DMS79 treated with DMSO at 0.1 percent for 48 hours (cell line): ENCODE data around the gene C5AR2.
"Not testable (repeated sequence)": the region's sequence is repeated elsewhere in the genome, so short reads cannot be mapped to it uniquely, and the experiment has no call there.

Experiments used
- DNase-seq: peaks from one replicate; lab custom pipeline; 2025; lab: John Stamatoyannopoulos, UW

Gene C5AR2

DNA sequence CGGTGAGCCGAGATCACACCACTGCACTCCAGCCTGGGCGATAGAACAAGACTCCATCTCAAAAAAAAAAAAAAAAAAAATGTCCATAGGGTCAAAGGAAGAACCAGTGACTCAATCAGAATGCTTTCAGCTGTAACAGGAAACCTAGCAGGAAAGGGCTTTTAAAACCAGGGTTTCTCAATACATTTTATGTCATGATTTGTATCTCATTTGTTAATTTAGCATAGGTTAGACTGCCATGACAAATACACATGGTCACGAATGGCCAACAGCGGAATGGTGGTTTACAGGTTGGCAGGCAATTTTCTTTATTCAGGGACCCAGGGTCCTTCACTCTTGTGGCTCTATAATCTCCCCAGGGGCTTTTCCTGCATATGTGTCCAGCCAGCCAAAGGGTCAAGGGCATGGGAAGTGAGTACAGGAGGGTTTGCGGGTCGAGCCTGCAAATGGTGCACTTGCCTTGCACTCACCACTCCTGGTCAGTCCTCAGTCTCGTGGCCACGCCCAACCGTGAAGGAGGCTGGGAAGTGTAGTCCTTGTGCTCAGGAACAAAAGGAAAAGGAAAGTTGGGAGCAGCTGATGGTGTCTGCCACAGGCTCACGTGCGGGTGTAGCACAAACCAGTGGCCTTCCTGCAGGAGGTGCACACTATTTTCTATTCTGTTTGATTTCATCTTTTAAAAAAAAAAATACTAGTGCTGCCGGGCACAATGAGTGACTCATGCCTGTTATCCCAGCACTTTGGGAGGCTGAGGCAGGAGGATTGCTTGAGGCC is 32.0 kb downstream of the C5AR2 start:
- DNase-seq, result no peak

DNA sequence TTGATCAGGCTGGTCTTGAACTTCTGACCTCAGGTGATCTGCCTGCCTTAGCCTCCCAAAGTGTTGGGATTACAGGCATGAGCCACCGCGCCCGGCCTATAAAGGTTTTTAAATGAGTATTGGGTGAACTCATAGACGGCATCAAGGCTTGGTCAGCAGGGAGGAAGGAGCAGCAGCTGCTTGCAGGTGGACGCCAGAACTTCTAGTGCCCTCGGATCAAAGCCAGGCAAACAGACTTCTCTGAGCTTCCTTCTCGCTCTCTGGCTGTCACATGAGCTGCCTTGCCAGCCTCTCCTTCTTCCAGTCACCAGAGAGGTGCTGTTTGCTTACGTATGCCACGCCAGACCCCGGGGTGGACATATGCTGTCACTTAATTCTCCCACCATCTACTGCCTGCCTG is 33.5 kb downstream of the C5AR2 start:
- not testable (repeated sequence) for DNase-seq

DNA sequence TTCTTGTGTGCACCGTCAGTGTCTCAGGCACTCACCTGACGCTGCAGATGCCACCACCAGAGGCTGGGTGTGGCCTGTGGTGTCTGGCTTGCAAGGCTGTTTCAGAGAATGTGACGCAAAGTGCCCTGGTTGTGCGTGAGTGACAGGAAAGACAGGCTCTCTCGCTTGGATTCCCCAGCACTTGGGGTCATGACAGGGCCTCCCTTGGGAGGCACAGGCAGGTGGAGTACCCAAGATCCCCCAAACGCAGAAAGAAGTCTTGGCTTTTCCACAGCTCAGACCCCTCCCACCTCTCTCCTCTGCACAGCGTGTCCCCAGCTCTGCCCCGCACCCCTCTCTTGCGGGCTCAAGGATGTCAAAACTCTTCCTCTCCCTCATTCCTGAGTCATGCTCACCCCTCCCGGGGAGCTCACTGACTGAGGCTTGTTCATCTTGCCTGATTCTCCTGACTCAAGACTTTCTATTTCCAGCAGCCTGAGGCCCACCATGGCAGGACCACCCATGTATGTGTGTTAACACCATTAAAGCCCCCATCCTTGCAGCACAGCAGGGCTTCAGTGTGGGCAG is 38.2 kb downstream of the C5AR2 start:
- DNase-seq, result no peak

DNA sequence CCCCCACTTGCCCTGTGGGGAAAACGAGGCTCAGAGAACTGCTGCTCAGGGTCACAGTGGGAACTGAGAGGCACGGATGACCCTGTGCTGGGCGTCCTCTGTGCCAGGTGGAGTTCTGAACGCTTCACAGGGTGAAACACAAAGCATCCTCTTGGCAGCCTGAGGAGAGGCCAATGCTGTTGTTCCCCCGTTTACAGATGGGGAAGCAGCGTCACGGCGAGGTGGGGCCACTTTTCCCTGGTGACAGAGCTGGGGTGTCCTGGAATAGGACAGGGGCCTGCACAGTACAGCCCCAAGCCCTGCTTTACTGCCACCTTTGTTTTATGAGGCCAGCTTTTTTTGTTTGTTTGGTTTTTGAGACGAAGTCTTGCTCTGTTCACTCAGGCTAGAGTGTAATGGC is 39.3 kb downstream of the C5AR2 start:
- no peak for DNase-seq

DNA sequence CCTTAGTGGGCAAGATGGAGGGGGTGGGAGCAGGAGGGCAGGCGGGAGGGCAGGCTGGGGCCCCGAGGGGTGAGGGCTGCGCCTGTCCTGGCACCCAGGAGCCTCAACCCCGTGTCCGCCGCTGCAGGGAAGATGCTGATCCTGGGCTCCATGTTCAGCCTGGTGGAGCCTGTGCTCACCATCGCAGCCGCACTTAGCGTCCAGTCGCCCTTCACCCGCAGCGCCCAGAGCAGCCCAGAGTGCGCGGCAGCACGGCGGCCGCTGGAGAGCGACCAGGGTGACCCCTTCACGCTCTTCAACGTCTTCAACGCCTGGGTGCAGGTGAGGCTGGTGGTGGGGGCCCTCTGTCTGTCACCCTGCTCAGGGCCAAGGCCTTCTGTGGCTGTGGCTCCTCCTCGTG is 40.6 kb downstream of the C5AR2 start:
- no peak for DNase-seq

DNA sequence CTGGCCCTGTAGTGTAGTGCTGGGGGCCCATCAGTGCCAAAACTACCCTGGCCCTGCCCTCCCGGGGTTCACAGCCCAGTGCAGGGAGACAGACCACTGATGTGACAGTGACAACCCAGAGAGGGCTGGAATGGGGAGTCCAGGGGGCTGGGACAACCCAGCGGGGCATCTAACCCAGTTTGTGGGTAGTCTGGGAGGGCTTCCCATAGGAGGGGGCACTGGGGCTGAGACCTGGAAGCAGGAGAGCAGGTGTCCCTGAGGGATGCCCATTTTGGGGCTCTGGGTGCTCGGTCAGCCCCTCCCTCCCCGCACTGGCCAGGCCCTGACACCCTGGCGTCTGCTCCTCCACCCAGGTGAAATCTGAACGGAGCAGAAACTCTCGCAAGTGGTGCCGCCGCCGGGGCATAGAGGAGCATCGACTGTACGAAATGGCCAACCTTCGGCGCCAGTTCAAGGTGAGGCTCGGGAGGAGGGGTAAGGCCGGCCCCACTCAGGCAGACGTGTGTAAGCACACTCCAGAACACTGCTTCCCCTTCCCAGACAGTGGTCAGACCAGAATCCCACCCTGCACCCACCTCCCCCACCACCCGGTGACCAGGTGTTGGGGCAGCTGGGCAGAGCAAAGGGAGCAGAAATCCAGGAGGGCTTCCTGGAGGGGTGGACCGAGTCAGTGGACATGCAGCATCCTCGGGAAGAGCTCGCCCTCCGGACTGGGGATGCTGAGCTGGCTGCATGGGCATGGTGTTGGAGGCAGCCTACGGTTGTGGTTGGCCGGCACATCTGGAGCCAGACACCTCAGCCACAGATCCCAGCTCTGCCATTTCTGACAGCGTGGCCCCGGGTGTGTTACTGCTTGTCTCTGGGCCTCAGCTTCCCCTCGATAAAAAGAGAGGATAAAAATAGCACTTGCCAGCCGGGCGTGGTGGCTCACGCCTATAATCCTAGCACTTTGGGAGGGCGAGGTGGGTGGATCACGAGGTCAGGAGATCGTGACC is 41.6 kb downstream of the C5AR2 start:
- no peak for DNase-seq

DNA sequence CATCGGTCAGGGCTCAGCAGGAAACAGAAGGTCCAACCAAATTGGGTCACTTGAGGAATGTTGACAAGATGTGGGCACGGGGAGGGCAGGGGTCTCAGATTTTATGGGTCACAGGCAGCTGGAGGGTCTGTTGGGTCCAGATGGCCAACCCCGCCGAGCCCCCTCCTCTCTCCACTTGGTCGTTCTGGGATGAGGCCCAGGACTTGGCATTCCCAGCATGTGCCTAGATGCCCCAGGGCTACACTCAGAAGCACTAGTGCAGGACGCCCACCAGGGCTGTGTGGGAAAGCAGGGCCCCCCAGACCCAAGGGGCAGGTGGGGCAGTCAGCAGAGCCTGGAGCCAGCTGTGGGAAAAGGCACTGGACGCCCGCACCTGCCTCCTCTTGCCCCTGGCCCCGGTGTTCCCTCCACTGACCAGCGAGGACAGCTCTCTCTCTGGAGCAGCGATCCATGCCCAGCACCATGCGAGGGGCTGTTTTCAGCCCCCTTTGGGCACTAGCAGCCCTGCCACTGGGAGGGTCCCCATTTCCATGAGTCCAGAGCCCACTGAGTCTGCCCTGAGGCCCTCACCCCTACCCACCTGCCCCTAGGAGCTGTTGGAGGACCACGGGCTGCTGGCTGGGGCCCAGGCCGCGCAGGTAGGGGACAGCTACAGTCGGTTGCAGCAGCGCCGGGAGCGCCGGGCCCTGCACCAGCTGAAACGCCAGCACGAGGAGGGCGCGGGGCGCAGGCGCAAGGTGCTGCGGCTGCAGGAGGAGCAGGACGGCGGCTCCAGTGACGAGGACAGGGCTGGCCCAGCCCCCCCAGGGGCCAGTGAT is 43.1 kb downstream of the C5AR2 start:
- DNase-seq, result no peak

DNA sequence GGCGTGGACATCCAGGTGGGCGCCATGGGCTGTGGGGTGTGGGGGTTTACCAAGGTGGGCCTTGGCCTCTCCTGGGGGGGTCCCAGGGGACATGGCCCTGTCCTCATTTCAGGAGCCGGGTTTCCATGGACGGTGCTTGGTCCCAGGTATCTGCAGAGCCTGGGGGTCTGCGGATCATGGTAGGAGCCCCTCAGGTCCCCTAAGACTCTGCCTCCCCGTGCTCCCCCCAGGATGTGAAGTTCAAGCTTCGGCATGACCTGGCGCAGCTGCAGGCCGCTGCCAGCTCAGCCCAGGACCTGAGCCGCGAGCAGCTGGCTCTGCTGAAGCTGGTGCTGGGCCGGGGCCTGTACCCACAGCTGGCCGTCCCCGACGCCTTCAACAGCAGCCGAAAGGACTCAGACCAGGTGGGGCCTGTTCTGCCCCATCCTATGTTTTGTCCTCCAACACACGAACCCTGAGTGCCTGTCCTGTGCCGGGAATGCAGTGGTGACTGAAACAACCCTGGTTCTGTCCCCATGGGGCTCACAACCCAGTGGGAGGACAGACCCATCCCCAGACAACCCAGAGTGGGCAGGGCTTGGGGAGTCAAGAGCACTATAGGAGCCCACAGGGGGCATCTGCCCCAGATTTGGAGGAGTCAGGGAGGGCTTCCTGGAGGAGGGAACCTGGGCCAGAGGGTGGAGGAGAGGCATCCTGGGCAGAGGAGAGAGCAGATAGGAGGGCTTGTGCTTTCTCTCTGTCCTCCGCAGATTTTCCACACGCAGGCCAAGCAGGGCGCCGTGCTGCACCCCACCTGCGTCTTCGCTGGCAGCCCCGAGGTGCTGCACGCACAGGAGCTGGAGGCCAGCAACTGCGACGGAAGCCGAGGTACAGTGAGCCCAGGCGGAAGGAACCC is 44.0 kb downstream of the C5AR2 start:
- DNase-seq, result no peak

DNA sequence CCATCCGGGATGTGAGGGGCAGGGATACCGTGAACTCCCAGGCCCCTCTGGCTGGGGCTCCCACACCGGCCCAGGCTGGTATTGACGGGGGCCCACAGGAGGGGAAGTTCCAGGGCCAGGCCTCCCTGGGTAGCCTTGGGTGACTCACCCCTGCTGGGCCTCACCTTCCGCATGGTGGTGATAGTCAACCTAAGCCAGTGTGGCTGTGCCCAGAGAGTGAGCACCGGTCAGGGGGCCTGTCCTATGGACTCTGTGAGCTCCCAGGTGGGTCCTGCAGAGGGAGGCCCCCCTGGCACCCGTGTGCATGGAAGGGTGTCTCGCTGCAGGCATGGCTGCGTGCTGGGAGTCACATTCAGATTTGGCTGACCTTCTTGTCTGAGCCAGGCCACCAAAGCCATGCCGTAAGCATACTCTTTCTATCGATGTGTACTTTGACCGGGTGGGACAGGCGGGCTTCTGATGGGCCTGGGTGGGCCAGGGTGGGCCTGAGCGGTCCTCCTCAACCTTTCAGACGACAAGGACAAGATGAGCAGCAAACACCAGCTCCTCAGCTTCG is 44.7 kb downstream of the C5AR2 start:
- no peak for DNase-seq

DNA sequence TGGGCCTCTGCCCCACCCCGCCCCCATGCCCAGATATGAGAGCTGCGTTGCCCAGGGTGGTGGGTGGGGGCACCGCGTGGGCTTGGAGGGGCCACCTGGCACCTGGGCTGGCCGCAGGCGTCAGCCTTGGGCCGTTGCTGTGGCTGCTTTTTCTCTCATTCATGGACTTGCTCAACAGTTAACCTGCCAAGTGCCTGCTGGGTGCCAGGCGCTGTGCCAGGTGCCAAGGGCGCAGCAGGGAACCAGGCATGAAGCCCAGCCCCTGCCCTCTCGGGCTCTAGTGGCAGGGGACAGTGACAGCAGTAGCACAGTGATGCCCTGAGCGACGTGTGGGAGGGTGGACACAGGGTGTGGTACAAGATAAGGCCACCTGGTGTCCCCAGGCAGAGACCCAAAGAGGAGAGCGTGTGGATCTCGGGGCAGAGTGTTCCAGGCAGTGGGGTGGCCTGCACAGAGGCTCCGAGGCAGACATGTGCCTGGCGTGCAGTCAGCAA is 45.3 kb downstream of the C5AR2 start:
- peak; percentile 18 for DNase-seq

DNA sequence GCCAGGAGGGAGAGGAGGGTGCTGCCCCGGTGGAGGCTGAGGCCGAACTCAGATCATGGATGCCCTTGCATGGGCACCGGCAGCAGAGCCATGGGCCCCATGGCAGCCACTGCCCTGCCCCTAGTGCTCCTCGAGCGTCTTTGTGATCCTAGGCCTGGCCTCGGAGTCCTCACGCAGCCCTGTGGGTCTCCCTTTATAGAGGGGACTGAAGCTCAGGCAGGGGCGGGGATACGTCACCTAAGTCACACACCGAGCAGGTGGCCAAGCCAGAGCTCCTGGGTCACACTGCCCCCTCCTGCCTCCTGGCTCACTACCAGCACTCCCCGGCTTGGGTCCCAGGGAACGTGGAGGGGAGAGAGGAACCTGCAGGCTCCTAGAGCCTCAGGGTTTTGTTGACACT is 45.8 kb downstream of the C5AR2 start:
- no peak for DNase-seq

DNA sequence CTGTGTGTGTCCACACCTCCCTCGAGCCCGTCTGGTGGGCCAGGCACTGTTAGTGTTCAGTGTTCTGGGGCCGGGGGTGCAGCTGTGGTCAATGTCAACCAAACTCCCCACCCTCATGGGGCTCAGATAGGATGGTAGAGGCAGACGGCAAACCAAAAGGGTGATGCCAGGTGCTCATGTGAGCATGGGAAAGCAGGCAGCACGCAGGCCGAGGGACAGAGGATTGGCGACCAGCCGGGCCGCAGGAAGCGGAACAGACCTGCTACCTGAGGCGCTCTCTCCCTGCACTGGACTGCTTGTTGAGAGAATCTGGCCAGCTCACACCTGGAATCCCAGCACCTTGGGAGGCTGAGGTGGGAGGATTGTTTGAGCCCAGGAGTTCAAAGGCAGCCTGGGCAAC is 46.3 kb downstream of the C5AR2 start:
- no peak for DNase-seq

DNA sequence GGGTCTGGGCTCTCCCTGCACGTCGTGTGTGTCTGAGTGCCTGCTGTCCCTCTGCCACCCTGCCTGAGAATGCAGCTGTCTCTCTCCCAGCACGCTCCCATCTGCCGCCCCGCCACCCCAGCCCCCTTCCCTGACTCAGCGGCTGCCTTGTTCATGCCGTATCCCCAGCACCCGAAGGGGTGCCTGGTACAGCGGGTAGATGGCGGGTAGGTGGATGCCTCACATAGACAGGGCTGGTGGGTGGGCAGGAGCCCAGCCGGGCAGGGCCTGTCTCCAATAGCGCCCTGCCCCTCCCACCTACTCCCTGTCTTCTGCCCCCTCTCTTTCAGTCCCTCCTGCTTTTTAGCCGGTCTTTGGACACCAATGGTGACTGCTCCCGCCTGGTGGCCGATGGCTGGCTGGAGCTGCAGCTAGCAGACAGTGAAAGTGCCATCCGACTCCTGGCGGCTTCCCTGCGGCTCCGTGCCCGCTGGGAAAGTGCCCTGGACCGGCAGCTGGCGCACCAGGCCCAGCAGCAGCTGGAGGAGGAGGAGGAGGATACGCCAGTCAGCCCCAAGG is 47.5 kb downstream of the C5AR2 start:
- no peak for DNase-seq

DNA sequence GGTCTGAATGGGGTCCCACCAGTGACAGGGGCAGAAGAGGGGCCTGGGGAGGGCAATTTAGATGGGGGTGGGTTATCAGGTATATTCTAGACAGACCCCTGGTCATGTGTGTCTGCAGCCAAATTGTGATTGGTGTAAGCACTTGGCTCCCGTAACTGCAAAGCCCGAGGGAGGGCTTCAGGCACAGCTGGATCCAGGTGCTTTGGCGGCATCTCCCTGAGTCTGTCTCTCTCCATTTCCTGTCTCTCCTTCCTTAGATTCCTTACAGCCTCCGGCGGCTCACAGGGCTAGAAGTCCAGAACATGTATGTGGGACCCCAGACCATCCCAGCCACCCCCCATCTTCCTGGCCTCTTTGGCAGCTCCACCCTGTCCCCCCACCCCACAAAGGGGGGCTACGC is 48.6 kb downstream of the C5AR2 start:
- no peak for DNase-seq

DNA sequence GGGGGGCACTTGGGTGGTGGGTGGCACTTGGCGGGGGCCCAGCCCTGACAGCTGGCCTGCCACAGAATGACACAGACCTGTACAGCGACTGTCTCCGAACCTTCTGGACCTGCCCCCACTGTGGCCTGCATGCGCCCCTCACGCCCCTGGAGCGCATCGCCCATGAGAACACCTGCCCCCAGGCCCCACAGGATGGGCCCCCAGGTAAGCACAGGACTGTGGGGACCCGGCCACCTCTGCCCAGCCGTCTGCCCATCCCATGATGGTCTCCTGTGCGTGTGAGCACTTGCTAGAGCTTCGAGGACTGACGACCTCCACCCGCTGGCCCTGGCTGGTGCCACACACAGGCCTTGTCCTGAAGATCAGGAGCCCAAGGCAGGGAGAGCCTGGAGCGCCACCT is 49.1 kb downstream of the C5AR2 start:
- DNase-seq, result no peak

DNA sequence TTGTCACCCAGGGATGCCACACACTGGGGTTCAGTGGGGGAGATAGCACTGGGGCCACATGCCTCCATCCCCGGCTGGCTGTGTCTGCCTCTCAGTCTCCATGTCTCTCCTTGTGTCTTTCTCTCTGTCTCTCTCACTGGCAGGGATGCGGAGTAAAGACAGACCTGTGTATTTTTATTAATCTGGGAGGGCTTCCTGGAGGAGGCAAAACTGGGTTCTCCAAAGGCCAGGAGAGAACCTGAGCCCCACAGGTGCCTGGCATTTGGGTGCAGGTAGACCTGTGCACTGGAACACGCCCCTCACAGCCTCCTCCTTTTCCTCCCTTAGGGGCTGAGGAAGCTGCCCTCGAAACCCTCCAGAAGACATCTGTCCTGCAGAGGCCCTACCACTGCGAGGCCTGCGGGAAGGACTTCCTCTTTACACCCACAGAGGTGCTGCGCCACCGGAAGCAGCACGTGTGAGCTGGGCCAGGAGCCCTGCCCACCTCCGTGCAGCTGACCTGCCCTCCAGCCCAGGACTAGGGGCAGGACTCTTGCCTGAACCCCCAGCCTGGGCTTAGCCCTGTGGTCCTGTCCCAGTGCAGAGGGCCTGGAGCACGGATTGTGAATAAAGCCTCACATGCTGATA is 49.8 kb downstream of the C5AR2 start:
- no peak for DNase-seq

DNA sequence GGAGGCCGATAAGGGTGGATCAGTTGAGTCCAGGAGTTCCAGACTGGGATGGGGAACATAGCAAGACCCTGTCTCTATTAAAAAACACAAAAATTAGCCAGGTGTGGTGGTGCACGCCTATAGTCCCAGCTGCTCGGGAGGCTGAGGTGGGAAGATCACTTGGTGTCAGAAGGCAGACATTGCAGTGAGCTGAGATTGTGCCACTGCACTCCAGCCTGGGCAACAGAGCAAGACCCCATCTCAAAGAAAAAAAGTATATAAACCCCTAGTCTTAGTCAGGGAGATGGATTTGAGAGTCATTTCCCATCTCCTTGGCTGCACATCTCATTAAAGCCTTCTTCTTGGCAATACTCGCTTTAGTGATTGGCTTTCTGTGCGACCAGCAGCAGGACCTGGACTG is 51.9 kb downstream of the C5AR2 start:
- DNase-seq, result not testable (repeated sequence)

DNA sequence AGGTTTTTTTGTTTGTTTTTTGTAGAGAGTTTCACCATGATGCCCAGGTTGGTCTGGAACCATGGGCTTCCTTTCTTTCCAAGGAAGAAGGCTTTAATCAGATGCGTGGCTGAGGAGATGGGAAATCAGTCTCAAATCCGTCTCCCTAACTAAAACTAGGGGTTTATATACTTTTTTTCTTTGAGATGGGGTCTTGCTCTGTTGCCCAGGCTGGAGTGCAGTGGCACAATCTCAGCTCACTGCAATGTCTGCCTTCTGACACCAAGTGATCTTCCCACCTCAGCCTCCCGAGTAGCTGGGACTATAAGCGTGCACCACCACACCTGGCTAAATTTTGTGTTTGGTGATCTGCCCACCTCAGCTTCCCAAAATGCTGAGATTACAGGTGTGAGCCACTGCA is 52.6 kb downstream of the C5AR2 start:
- DNase-seq, result not testable (repeated sequence)

DNA sequence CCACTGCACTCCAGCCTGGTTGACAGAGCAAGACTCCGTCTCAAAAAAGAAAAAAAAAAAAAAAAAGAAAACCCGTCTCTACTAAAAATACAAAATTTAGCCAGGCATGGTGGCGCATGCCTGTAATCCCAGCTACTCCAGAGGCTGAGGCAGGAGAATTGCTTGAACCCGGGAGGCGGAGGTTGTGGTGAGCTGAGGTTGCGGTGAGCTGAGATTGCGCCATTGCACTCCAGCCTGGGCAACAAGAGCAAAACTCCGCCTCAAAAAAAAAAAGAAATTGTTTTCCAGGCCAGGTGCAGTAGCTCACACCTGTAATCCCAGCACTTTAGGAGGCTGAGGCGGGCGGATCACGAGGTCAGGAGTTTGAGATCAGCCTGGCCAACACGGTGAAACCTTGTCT is 54.6 kb downstream of the C5AR2 start:
- not testable (repeated sequence) for DNase-seq

DNA sequence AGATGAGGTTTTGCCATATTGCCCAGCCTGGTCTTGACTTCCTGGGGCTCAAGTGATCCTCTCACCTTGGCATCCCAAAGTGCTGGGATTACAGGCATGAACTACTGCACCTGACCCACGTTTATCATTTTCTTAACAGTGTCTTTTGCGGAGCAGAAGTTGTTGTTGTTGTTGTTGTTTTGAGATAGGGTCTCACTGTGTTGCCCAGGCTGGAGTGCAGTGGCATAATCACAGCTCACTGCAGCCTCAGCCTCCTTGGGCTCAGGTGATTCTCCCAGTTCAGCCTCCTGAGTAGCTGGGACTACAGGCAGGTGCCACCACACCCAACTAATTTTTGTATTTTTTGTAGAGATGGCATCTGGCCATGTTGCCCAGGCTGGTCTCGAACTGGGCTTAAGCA is 55.6 kb downstream of the C5AR2 start:
- not testable (repeated sequence) for DNase-seq
